Measurements from ENCODE around the gene SEPTIN5.

SEPTIN5 gene

DNA sequence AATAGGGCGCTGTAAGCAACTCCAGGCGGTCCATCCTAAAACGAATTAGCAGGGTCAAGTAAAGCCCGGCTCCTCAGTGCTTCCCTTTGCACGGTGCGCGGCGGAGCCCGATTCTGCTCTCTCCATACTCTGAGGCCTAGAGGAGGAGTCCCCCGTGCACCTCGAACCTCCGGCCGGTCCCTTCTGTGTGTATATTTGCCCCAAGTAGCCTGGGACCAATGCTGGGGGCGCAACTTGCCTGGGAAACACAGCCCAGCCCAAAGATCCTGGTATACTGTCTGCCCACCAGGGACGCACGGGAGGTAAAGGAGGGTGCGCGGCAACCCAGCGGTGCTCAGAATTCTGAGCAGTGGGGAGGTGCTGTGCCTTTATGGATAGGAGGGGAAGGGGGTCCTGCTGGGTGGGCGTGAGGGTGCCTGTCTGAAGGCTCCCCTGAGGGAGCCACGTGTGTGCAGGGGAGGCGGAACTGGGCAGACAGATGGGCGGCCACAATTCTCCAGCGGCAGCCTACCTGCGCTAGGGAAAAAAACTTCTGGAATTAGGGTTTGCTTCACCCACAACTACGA is 41.5 kb downstream of the SEPTIN5 start:
- Histone ChIP-seq H3K9ac (ENCODE audit: low read length) (no peak overlapping the region), H3F3A (ENCODE audit: insufficient read depth) (no peaks in the 10 kb centered on the region), H3K4me3 (ENCODE audit: insufficient read depth, low read length, poor library complexity, severe bottlenecking) (no peak overlapping the region), H3K36me3 (ENCODE audit: low read length) (no peaks in the 10 kb centered on the region), H3K27ac (ENCODE audit: low read depth, low read length) (no peak overlapping the region), H3K4me2 (ENCODE audit: low read depth, low read length, poor library complexity, severe bottlenecking) (no peak overlapping the region), H4K20me1 (ENCODE audit: low read depth, low read length) (no peaks in the 10 kb centered on the region), H3K79me2 (ENCODE audit: insufficient read depth, low read length) (no peaks in the 10 kb centered on the region), H3K9me3 (ENCODE audit: insufficient read depth, low read length) (no peaks in the 10 kb centered on the region), H2AFZ (ENCODE audit: low read depth, low read length, severe bottlenecking) (no peak overlapping the region), H3K9me2 (replicated peaks; ENCODE audit: insufficient read depth, low read length) (no peaks in the 10 kb centered on the region), H3K27me3 (ENCODE audit: low read length) (no peaks in the 10 kb centered on the region)
- TF ChIP-seq, protein P1, sequence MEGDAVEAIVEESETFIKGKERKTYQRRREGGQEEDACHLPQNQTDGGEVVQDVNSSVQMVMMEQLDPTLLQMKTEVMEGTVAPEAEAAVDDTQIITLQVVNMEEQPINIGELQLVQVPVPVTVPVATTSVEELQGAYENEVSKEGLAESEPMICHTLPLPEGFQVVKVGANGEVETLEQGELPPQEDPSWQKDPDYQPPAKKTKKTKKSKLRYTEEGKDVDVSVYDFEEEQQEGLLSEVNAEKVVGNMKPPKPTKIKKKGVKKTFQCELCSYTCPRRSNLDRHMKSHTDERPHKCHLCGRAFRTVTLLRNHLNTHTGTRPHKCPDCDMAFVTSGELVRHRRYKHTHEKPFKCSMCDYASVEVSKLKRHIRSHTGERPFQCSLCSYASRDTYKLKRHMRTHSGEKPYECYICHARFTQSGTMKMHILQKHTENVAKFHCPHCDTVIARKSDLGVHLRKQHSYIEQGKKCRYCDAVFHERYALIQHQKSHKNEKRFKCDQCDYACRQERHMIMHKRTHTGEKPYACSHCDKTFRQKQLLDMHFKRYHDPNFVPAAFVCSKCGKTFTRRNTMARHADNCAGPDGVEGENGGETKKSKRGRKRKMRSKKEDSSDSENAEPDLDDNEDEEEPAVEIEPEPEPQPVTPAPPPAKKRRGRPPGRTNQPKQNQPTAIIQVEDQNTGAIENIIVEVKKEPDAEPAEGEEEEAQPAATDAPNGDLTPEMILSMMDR (IDR thresholded peaks at IDR 0.05; ENCODE audit: insufficient read depth, low read length, poor library complexity, severe bottlenecking) = no peak
- no peak for TF ChIP-seq EZH2phosphoT487 (conservative IDR thresholded peaks at IDR 0.05; ENCODE audit: low read length)

DNA sequence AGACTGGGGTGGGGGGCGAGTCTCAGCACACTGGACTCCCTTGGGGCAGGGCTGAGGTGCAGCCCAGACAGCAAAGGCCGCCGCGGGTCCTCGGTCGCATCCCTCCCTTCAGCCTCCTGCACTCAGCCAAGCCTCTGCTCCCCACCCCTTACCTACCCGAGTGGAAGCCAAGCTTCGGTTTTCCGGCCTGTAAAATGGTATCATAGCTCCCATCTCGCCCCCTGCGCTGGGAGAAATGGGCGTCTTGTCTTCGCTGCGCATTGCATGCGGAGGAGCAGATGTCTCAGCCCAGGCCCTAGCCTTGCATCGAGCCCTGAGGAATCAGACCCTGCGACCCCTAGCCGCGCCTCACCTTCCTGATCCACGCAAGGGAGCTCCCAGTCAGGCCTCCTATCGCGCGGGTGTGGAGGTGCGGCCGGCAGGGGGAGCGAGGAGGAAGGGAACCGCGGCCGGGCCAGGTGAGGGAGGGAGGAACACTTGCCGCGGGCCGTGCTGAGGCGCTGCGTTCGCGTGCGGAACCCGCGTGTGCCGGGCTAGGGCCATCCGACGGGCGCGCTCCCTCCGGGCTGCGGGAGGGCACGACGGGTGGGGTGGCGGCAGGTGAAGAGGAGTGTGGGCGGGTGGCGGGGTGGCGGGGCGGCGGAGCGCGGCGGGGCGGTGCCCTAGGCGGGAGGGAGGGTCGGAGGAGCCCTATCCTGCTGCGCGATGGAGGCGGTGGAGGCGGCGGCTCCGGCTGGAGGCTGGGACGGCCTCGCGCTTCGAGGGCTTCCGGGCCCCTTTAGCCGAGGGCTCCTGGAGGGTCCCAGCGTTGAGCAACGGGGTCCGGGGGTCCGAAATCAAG is 42.2 kb downstream of the SEPTIN5 start:
- Histone ChIP-seq H3K36me3 (ENCODE audit: low read length) (no peaks in the 10 kb centered on the region), H3K27me3 (ENCODE audit: low read length) (no peaks in the 10 kb centered on the region), H3K9me2 (replicated peaks; ENCODE audit: insufficient read depth, low read length) (no peaks in the 10 kb centered on the region), H2AFZ (ENCODE audit: low read depth, low read length, severe bottlenecking) (no peak overlapping the region), H3K27ac (ENCODE audit: low read depth, low read length) (no peak overlapping the region), H3K9me3 (ENCODE audit: insufficient read depth, low read length) (no peaks in the 10 kb centered on the region), H3K4me3 (ENCODE audit: insufficient read depth, low read length, poor library complexity, severe bottlenecking) (no peak overlapping the region), H3K4me2 (ENCODE audit: low read depth, low read length, poor library complexity, severe bottlenecking) (no peak overlapping the region), H4K20me1 (ENCODE audit: low read depth, low read length) (no peaks in the 10 kb centered on the region), H3F3A (ENCODE audit: insufficient read depth) (no peaks in the 10 kb centered on the region), H3K79me2 (ENCODE audit: insufficient read depth, low read length) (no peaks in the 10 kb centered on the region), H3K9ac (ENCODE audit: low read length) (no peak overlapping the region)
- TF ChIP-seq, protein P1 (IDR thresholded peaks at IDR 0.05; ENCODE audit: insufficient read depth, low read length, poor library complexity, severe bottlenecking) = peak; percentile 25
- no peak for TF ChIP-seq EZH2phosphoT487 (conservative IDR thresholded peaks at IDR 0.05; ENCODE audit: low read length)

GRCh38 chr22:19757140-19757984 is 43.1 kb downstream of the SEPTIN5 start:
- no peaks in the 10 kb centered on the region for H3K27me3 ChIP-seq (ENCODE audit: low read length)
- H3F3A ChIP-seq (ENCODE audit: insufficient read depth) = no peaks in the 10 kb centered on the region
- TF ChIP-seq, protein P1 (IDR thresholded peaks at IDR 0.05; ENCODE audit: insufficient read depth, low read length, poor library complexity, severe bottlenecking) = no peak
- TF ChIP-seq EZH2phosphoT487 (conservative IDR thresholded peaks at IDR 0.05; ENCODE audit: low read length) = no peak
- H3K9ac ChIP-seq (ENCODE audit: low read length) = no peak overlapping the region
- H2AFZ ChIP-seq (ENCODE audit: low read depth, low read length, severe bottlenecking) = no peak overlapping the region
- no peak overlapping the region for H3K4me2 ChIP-seq (ENCODE audit: low read depth, low read length, poor library complexity, severe bottlenecking)
- H3K79me2 ChIP-seq (ENCODE audit: insufficient read depth, low read length) = no peaks in the 10 kb centered on the region
- H3K27ac ChIP-seq (ENCODE audit: low read depth, low read length) = no peak overlapping the region
- H3K9me3 ChIP-seq (ENCODE audit: insufficient read depth, low read length) = no peaks in the 10 kb centered on the region
- H3K36me3 ChIP-seq (ENCODE audit: low read length) = no peaks in the 10 kb centered on the region
- H4K20me1 ChIP-seq (ENCODE audit: low read depth, low read length) = no peaks in the 10 kb centered on the region
- H3K4me3 ChIP-seq (ENCODE audit: insufficient read depth, low read length, poor library complexity, severe bottlenecking) = no peak overlapping the region
- no peaks in the 10 kb centered on the region for H3K9me2 ChIP-seq (replicated peaks; ENCODE audit: insufficient read depth, low read length)

All from SU-DHL-6 (cell line).